H9 (cell line): Measurements from ENCODE around the gene PSMD5. TPM values are rescaled to one million over a fixed set of nuclear protein-coding genes. Genes with fewer than 3 reads are reported as not detected.

ENCODE experiments used
- DNase-seq: peaks from one replicate; pipeline ENCODE4 v3.0.0-alpha.2; 2017
- H2AFZ ChIP-seq: one replicate; pipeline ENCODE4 v1.6.1; 2013; ENCODE audit warnings: mild to moderate bottlenecking, low read length, control low read depth, moderate library complexity
- H2AK5ac ChIP-seq: 2 replicates; pipeline ENCODE4 v1.6.1; 2013; ENCODE audit warnings: low read length, control low read depth, mixed read lengths; ENCODE audit not compliant: insufficient read length
- H2BK120ac ChIP-seq: one replicate; pipeline ENCODE4 v1.6.1; 2013; ENCODE audit warnings: low read depth, mild to moderate bottlenecking, low read length, control low read depth, inconsistent platforms; ENCODE audit not compliant: poor library complexity, severe bottlenecking
- H2BK12ac ChIP-seq: 2 replicates; pipeline ENCODE4 v1.6.1; 2013; ENCODE audit warnings: low read length, control low read depth, mixed read lengths, low read depth; ENCODE audit not compliant: insufficient read length
- H2BK15ac ChIP-seq: 2 replicates; pipeline ENCODE4 v1.6.1; 2013; ENCODE audit warnings: low read depth, low read length, control low read depth
- H2BK20ac ChIP-seq: one replicate; pipeline ENCODE4 v1.6.1; 2013; ENCODE audit warnings: low read depth, mild to moderate bottlenecking, low read length, control low read depth, inconsistent platforms; ENCODE audit not compliant: poor library complexity, severe bottlenecking
- H2BK5ac ChIP-seq: 2 replicates; pipeline ENCODE4 v1.6.1; 2013; ENCODE audit warnings: low read length, control low read depth, mixed read lengths; ENCODE audit not compliant: insufficient read length
- H3K14ac ChIP-seq: 2 replicates; pipeline ENCODE4 v1.6.1; 2013; ENCODE audit warnings: low read length, control low read depth; ENCODE audit not compliant: insufficient read depth
- H3K18ac ChIP-seq: 2 replicates; pipeline ENCODE4 v1.6.1; 2013; ENCODE audit warnings: low read depth, mild to moderate bottlenecking, mixed read lengths, low read length, control low read depth; ENCODE audit not compliant: insufficient read length
- H3K23ac ChIP-seq: 2 replicates; pipeline ENCODE4 v1.6.1; 2013; ENCODE audit warnings: low read length, control low read depth, mixed read lengths, low read depth; ENCODE audit not compliant: insufficient read length
- H3K23me2 ChIP-seq: 2 replicates; pipeline ENCODE4 v1.6.1; 2013; ENCODE audit warnings: low read depth, mild to moderate bottlenecking, mixed read lengths, low read length, control low read depth; ENCODE audit not compliant: insufficient read length, poor library complexity, severe bottlenecking
- H3K27ac ChIP-seq: 2 replicates; pipeline ENCODE4 v1.5.1; 2013; ENCODE audit warnings: low read length, control low read depth, mixed read lengths, low read depth; ENCODE audit not compliant: insufficient read length
- H3K27me3 ChIP-seq: 2 replicates; pipeline ENCODE4 v1.6.1; 2013; ENCODE audit warnings: low read length, control low read depth, inconsistent platforms; ENCODE audit not compliant: insufficient read depth
- H3K4ac ChIP-seq: 2 replicates; pipeline ENCODE4 v1.6.1; 2013; ENCODE audit warnings: low read depth, mild to moderate bottlenecking, control low read depth, inconsistent platforms, low read length, moderate library complexity
- H3K4me1 ChIP-seq: 2 replicates; pipeline ENCODE4 v1.6.1; 2013; ENCODE audit warnings: low read length, control low read depth, inconsistent platforms; ENCODE audit not compliant: insufficient read depth
- H3K4me2 ChIP-seq: 2 replicates; pipeline ENCODE4 v1.6.1; 2013; ENCODE audit warnings: low read length, control low read depth, mixed read lengths; ENCODE audit not compliant: insufficient read length, insufficient read depth
- H3K56ac ChIP-seq: 2 replicates; pipeline ENCODE4 v1.6.1; 2013; ENCODE audit warnings: low read depth, mild to moderate bottlenecking, mixed read lengths, low read length, control low read depth; ENCODE audit not compliant: insufficient read length
- H3K79me1 ChIP-seq: 2 replicates; pipeline ENCODE4 v1.6.1; 2013; ENCODE audit warnings: low read depth, mild to moderate bottlenecking, moderate library complexity, low read length, control low read depth, inconsistent platforms; ENCODE audit not compliant: insufficient read depth, poor library complexity, severe bottlenecking
- H3K79me2 ChIP-seq: 2 replicates; pipeline ENCODE4 v1.6.1; 2013; ENCODE audit warnings: low read length, control low read depth, inconsistent platforms; ENCODE audit not compliant: insufficient read depth
- H3K9ac ChIP-seq: 2 replicates; pipeline ENCODE4 v1.6.1; 2013; ENCODE audit warnings: low read length, control low read depth, mixed read lengths; ENCODE audit not compliant: insufficient read length; ENCODE audit errors: extremely low read depth
- H3K9me3 ChIP-seq: one replicate; pipeline ENCODE4 v1.6.1; 2013; ENCODE audit warnings: low read depth, low read length, inconsistent platforms; ENCODE audit not compliant: control insufficient read depth
- H3T11ph ChIP-seq: one replicate; pipeline ENCODE4 v1.6.1; 2013; ENCODE audit warnings: mild to moderate bottlenecking, low read length, control low read depth, inconsistent platforms
- H4K20me1 ChIP-seq: one replicate; pipeline ENCODE4 v1.6.1; 2013; ENCODE audit not compliant: control insufficient read depth, insufficient read length, insufficient read depth
- H4K5ac ChIP-seq: 2 replicates; pipeline ENCODE4 v1.6.1; 2013; ENCODE audit warnings: low read depth, mild to moderate bottlenecking, mixed read lengths, low read length, control low read depth; ENCODE audit not compliant: insufficient read length
- H4K8ac ChIP-seq: replicated peaks from 2 replicates; pipeline ENCODE4 v1.6.1; 2013; ENCODE audit warnings: low read length, control low read depth, mixed read lengths, low read depth; ENCODE audit not compliant: insufficient read length
- H4K91ac ChIP-seq: 2 replicates; pipeline ENCODE4 v1.6.1; 2013; ENCODE audit warnings: low read depth, mild to moderate bottlenecking, moderate library complexity, mixed read lengths, low read length, control low read depth; ENCODE audit not compliant: insufficient read length
- H3K27ac Mint-ChIP-seq, 3 experiments: 2 replicates in 2 of 3; 3 replicates in 1 of 3; pipeline ENCODE4 v1.8.0; 2020 to 2021; ENCODE audit warnings: mixed read lengths in 3 of 3, mild to moderate bottlenecking in 1 of 3, moderate library complexity in 1 of 3
- H3K27me3 Mint-ChIP-seq: 2 replicates; pipeline ENCODE4 v1.8.0; 2021; ENCODE audit warnings: low read depth, mild to moderate bottlenecking, moderate library complexity, mixed read lengths
- H3K36me3 Mint-ChIP-seq, 3 experiments: 2 replicates in 2 of 3; 3 replicates in 1 of 3; pipeline ENCODE4 v1.8.0; 2020 to 2021; ENCODE audit warnings: low read depth in 3 of 3, mixed read lengths in 3 of 3; ENCODE audit not compliant: insufficient read depth in 1 of 3
- H3K4me1 Mint-ChIP-seq, 2 experiments: 2 replicates each; pipeline ENCODE4 v1.8.0; 2020; ENCODE audit warnings: mixed read lengths in 2 of 2
- H3K4me3 Mint-ChIP-seq, 2 experiments: 2 replicates in 1 of 2; 3 replicates in 1 of 2; pipeline ENCODE4 v1.8.0; 2020 to 2021; ENCODE audit warnings: mild to moderate bottlenecking in 2 of 2, mixed read lengths in 2 of 2, moderate library complexity in 1 of 2
- H3K9me3 Mint-ChIP-seq, 2 experiments: 2 replicates in 1 of 2; 3 replicates in 1 of 2; pipeline ENCODE4 v1.8.0; 2020; ENCODE audit warnings: mild to moderate bottlenecking in 2 of 2, mixed read lengths in 2 of 2, moderate library complexity in 1 of 2
- CTCF ChIP-seq: fragments of 200-600 bp; sonication (generic); conservative IDR thresholded peaks from 3 replicates; pipeline ENCODE4 v1.8.0; 2021; ENCODE audit warnings: antibody characterized with exemption, mild to moderate bottlenecking
- WGBS: extraction: QIAGEN DNeasy Blood & Tissue Kit; methylation state at CpG from one replicate; pipeline ENCODE4 v1.1.7; 2013; ENCODE audit warnings: missing lambda C conversion rate, low lambda C conversion rate, mixed read lengths; ENCODE audit not compliant: insufficient read length; ENCODE audit errors: extremely low coverage; 5-methylcytosine and 5-hydroxymethylcytosine counted together
- total RNA-seq: library from RNA; stranded (reverse); gene quantifications from 2 replicates; pipeline ENCODE4 v1.2.1, GENCODE V29; 2021

PSMD5 gene
- total RNA-seq, 1 experiment from 2014 or later, result 64.9 TPM

DNA sequence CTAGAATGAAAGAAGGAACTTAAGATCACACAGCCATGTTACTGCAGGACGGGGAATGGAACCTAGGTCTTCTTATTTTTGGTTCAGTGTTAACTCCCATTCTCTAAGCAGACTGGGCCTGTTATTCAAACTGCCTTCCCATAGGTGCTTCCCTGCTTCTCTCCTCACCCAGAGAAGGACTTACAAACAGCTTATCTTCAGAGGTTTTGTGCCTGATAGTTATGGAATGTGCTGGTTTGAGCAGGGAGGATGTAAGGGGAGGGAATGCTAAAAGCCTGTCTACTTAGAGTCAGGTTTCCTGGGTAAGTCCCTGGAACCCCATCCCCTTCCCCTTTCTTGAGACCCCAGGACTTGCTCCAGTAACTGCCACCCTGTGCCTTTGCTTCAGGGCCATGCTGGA lies 4.2 kb upstream of the PSMD5 start:
- TF ChIP-seq CTCF, result no peak
- H3K36me3 Mint-ChIP-seq, result peaks cover 0 to 20% (median 3%) of the 10 kb centered on the region in 3 experiments; a peak in 4 of 7 replicates
- H2BK120ac ChIP-seq, result no peak overlapping the region
- H3K79me2 ChIP-seq, result peaks cover 2% of the 10 kb centered on the region; the same call in 1 of the 2 replicates
- no peak overlapping the region for H3K56ac ChIP-seq
- H3K27me3 Mint-ChIP-seq, result no peaks in the 10 kb centered on the region
- no peak overlapping the region for H4K91ac ChIP-seq
- H3K4me3 Mint-ChIP-seq, result no peak overlapping the region
- no peaks in the 10 kb centered on the region for H3K79me1 ChIP-seq
- DNase-seq, result no peak
- H4K20me1 ChIP-seq, result no peaks in the 10 kb centered on the region
- peaks cover 30 to 31% of the 10 kb centered on the region in 2 experiments for H3K4me1 Mint-ChIP-seq
- no CpG with 5 or more reads among the region's 1 CpG for WGBS
- peaks cover 2 to 14% of the 10 kb centered on the region in 2 experiments; a peak in 4 of 5 replicates for H3K9me3 Mint-ChIP-seq
- no peak overlapping the region for H3K18ac ChIP-seq
- no peak overlapping the region for H3K4ac ChIP-seq
- H2BK12ac ChIP-seq, result no peak overlapping the region
- H3K9me3 ChIP-seq, result no peaks in the 10 kb centered on the region
- no peak overlapping the region for H3K14ac ChIP-seq
- no peak overlapping the region for H3K27ac ChIP-seq
- no peak overlapping the region for H2BK15ac ChIP-seq
- no peak overlapping the region for H3T11ph ChIP-seq
- H3K23me2 ChIP-seq, result peaks cover 8% of the 10 kb centered on the region
- no peak overlapping the region for H4K8ac ChIP-seq
- H3K27ac Mint-ChIP-seq, result no peak overlapping the region; a peak in 1 of 7 replicates
- no peak overlapping the region for H2BK5ac ChIP-seq
- no peaks in the 10 kb centered on the region for H3K27me3 ChIP-seq
- no peak overlapping the region for H4K5ac ChIP-seq
- no peak overlapping the region for H2BK20ac ChIP-seq
- no peak overlapping the region for H3K9ac ChIP-seq
- no peak overlapping the region for H2AK5ac ChIP-seq
- no peak overlapping the region for H2AFZ ChIP-seq
- H3K23ac ChIP-seq, result no peak overlapping the region
- H3K4me2 ChIP-seq, result no peak overlapping the region
- peaks cover 10% of the 10 kb centered on the region; the same call in 1 of the 2 replicates for H3K4me1 ChIP-seq
